Glomerular visceral epithelial cell (primary cell): ENCODE measurements around the gene SLC30A1.
"Not testable (repeated sequence)": the region's sequence is repeated elsewhere in the genome, so short reads cannot be mapped to it uniquely, and the experiment has no call there.

Experiments
- DNase-seq: peaks from one replicate; pipeline ENCODE4 v3.0.0-alpha.2; 2016; ENCODE audit errors: extremely low spot score

SLC30A1 gene

DNA sequence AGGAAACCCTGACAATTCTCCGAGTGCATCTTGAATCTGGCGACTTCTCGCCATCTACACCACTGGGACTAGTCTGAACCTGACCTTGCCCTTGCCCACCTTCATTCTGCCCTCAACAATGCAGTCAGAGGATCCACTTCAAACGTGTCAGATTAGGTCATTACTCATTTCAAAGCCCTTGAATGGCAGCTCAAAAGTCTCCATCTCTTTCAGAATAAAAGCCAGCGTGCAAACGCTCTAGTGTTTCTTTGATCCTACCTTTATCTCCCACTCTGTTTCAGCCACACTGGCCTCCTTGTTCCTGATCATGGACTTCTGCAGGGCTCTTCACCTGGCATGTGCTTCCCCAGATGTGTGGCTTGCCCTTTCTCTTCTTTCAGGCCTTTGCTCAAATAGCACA lies 31.3 kb downstream of the SLC30A1 start:
- no peak for DNase-seq

DNA sequence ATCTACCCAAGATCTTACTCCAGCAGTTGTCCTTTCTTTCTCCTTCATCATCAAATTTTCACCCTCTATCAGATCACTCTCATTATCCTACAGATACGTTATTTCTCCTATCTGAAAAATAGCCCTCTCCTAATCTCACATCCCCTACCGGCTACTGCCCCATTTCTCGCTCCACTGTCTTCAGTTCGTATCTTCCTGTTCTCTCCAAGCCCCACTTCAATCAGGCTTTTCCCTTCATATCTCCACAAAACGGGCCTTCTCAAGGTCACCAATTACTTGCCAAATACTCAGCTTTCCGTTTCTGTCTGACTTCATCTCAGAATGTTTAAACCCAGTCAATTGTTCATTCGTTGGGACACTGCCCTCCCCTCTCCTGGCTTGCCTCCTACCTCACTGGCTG lies 32.4 kb downstream of the SLC30A1 start:
- DNase-seq = no peak

DNA sequence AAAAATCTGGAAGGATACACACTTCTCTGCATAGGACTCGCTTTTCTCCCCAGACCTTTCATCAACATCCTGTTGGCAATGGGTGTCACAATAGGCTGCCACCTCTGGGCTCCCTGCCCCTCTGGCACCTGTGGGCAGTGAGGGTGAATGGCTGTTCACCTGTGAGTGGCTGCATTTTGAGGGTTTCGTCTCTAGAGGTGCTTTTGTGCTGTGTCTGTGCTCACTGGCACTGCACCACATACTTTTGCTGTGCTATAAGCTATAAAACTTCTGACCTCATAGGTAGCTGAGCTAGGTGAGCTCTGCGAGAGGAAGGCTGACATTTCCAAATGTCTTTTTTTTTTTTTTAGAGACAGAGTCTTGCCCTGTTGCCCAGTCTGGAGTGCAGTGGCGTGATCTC lies 35.9 kb downstream of the SLC30A1 start:
- DNase-seq = no peak

DNA sequence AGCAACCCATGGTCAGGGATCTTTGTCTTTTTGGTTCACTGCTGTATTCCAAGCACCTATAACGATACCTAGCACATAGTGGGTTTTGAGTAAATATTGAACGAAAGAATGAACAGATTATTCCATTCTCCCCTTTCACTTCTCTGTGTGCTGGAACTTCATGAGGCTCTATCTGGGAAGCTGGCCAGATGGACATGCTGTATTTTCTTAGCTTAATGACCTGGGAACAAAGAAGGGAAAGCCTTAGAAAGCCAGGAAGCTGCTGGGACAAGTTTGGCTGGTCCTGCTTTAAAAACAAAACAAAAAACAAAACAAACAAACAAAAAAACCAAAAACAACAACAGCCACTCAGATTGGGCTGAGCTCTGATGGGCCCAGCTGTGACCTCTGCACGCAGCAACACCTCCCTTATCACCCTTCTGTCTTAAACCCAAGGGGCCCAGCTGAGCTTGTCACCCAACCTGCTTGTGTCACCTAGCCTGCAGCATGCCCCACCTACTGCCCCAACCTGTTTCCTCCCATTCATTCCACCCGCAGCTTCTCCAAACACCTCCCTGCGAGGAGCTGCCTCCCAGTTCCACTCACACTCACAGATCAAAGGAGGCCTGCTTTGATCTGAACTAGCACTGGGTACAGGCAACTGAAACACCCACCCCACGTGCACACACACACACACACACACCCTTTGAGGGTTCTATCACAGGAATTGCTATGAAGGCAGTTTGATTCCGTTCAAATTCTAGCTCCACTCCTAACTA lies 37.1 kb downstream of the SLC30A1 start:
- no peak for DNase-seq

DNA sequence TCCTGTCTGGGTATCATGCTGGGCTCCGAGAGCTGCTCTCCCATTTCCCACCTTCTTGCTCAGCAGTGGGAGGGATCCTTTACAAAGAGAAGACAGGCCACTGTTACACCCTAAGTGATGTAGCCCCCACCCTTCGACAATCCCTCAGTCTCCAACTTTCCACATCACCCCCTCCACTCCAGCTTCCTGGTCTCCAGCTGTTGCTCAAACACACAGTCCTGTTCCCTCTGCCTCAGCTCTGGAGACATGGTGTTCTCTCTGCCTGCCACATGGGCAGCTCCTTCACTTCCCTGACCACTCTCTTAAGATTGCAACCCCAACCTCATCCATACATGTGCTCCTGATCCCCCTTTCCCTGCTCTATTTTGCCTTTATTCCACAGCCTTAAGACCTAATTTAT lies 37.7 kb downstream of the SLC30A1 start:
- DNase-seq = no peak

DNA sequence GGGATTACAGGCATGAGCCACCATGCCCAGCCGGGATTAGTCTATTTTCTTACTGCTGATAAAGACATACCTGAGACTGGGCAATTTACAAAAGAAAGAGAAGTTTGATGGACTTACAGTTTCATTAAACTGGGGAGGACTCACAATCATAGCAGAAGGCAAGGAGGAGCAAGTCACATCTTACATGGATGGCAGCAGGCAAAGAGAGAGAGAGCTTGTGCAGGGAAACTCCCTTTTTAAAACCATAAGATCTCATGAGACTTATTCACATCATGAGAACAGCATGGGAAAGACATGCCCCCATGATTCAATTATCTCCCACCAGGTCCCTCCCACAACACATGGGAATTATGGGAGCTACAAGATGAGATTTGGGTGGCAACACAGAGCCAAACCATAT lies 38.1 kb downstream of the SLC30A1 start:
- not testable (repeated sequence) for DNase-seq

DNA sequence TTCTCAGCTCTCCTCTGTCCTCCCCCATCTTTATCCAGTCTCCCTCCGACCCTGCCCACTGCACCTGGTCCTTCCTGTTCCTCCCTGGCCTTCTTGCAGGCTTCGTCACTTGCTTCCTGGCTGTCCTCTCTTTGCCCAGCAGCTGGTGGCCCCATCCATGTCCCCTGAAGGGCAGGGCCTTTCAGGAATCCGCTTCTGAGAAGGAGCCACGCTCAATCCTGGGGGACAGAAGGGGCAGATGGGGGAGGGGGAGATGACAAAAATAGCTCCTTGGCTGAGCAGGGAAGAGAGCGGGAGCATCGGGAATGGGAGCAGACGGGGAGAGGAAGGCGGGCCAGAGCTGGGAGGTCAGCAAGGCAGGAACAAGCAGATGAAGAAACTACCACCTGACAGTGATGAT lies 40.7 kb downstream of the SLC30A1 start:
- DNase-seq = no peak

DNA sequence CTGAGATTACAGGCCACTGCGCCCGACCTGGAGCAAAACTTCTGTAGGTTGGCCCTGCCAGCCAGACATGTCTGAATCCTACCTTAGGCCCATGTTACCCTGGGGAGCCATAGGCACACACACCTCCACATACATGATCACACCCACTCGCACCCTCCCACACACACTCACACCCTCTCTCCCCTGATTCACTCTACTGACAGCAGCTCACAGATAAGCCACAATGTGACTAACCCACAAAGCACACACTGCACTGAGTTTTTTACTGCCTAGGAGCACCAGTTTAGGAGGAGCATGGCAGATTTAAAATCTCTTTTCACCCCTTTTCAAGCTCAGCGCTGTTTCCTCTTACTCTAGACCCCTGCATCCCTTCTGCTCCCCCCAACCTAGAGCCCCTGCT lies 41.7 kb downstream of the SLC30A1 start:
- no peak for DNase-seq

DNA sequence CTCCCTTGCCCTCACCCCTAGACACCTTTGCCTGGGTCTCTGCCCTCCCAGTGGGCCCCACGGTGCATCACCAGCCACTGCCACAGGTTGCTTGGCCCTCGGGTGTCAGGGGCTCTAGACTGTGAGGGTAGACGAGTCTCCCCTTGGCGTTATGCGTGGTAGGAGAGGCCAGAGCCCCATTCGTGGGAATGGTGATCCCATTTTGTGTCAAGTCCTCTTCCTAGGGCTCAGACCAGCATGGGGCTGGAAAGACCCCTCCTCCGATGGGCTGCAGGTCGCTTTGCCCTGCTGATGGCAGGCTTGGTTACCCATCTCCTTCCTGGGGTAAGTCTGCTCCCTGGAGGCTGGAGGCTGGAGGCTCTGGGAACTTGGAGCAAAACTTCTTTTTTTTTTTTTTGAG lies 42.4 kb downstream of the SLC30A1 start:
- DNase-seq = no peak

DNA sequence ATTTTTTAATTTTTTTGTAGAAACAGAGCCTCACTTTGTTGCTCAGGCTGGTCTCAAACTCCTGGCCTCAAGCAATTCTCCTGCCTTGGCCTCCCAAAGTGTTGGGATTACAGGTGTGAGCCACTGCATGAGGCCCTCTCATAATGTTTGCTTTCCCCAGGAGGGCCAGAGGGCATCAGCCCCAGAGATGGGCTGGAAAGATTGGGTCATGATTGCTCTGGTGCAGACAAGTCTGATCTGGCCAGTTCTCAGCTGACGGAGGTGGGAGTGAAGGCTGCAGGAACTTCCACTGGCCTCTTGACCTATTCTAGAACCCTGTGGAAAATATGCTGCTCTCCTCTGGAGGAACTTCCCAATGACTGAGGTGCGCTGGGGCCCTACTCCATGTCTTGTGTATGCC lies 43.6 kb downstream of the SLC30A1 start:
- DNase-seq = no peak

DNA sequence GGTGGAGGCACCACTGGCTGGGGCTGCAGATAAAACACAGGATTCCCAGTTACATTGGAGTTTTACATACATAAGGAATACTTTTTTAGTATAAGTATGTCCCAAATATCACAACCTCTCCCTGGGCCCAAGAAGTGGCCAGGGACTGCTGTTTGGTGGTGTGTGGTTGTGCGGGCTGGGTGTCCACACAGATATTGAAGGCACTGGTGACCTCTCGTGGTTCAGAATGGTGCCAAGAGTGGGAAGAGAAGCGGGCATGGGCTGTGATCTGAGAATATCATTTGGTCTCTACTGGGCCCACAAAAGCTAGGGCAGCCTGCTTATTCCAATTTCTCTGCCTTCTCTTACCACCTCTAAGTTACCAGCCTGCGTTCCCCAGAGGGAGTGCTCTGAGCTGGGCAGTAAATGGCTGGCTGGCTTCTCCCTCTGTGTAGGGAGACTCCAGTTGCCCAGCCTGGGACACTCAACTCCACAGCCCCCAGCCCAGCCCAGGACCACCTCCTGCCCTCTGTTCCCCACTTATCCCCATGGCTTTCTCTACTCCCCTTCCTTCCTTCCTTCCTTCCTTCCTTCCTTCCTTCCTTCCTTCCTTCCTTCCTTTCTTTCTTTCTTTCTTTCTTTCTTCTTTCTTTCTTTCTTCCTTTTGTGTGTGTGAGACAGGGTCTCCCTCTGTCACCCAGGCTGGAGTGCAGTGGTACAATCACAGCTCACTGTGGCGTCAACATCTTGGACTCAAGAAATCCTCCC lies 44.2 kb downstream of the SLC30A1 start:
- DNase-seq = no peak

DNA sequence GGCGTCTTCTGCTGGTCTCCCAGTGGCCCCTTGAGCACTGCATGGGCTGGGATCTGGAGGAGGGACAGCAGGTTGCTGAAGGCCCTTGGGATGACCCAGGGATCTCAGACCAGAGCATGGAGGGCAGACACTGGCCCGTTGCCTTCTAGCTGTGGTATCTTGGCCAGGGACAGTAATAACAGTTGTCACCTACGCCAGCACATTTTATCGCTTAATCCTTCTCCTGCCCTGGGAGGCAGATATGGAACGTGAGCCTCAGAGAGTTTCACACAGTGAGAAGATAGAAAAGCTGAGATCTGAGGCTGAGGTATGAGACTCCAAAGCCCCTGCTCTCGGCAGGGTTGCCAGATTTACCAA lies 46.9 kb downstream of the SLC30A1 start:
- DNase-seq = no peak

DNA sequence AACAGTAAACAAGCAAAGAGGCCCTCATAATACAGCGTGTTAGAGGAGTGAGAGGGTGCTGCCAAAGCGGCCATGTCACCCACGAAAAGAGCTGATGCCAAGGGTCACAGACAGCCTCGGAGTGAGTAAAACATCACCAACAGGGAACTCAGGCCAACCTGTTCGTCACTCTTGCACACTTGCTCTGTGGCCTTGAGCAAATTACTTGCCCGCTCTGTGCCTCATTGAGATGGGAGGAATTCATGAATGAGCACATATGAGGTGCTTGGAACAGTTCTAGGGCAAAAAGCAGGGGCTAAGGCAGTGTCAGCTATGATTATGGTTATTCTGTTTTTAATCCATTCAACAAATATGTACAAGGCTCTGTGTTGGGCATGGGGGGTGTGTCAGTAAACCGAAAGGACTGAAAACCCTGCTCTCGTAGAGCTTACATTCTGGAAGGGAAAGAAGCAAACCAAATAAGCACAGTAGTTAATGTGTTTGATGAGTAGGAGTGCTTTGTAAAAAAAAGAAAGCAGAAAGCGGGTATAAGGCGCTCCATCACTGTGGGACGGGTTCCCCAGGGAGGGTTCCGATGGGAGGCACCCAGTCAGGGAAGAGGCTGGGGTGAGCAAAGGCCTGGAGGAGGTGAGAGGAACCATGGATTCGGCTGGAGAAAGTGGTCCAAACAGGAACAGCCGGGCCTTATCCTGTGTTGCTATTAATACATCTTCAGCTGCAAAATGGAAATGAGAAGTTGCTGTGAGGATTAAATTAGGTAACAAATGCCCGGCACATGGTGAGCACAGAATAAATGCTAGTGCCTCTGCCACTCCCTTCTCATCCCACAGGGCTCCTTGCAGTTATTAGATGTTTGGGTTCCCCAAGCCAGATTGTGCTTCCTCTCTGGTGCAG lies 47.5 kb downstream of the SLC30A1 start:
- DNase-seq = no peak

DNA sequence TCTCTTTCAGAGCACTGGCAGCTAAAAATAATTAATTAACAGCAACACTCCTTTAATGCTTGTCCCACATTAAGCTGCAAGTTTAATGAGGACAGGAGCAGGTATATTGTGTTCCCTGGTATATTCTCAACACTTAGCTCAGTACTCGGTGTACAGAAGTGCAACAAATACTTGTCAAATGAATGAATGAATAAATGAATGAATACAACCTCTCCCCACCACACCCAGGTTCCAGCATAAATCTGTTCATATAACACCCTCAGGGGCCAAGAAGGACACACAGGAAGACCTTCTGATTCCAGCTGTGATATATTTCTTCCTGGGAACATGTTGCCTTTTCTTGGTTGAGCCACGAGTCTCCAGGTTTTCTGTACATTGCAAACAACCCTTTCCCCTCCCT lies 48.9 kb downstream of the SLC30A1 start:
- DNase-seq = no peak

DNA sequence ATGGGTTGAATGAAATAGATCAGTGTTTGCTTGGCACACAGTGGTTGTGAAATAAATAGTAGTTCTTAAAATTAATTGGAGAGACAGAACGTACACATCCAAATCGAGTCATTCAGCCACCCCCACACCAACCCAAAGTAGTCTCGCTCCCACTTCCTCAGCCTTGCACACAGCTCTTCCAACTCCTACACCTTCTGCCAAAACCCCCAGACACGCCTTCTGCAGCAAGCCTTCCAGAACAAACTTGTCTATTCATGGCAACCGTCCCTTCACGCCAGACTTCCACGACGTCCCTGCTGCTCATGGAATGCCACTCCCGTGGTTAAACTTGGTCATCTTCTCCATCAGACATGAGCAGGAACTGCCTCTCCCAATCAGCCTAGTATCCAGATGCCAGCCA lies 49.5 kb downstream of the SLC30A1 start:
- DNase-seq = no peak

DNA sequence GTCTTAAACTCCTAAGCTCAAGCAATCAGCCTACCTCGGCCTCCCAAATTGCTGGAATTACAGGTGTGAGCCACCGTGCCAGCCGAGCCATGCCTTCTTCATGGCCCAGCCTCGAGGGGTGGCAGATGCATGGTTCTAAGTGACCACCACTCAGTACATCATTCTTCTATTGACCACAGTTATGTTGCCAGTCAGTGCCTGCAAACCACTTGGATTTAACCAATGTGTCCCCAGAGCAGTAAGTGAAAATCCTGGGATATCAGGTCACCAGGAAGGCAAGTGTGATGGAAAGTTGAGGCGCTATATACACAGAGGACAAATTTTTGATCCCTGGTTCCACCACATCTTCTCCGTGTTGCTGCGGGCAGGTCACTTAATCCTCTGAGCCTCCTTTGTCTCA lies 50.0 kb downstream of the SLC30A1 start:
- DNase-seq = no peak

DNA sequence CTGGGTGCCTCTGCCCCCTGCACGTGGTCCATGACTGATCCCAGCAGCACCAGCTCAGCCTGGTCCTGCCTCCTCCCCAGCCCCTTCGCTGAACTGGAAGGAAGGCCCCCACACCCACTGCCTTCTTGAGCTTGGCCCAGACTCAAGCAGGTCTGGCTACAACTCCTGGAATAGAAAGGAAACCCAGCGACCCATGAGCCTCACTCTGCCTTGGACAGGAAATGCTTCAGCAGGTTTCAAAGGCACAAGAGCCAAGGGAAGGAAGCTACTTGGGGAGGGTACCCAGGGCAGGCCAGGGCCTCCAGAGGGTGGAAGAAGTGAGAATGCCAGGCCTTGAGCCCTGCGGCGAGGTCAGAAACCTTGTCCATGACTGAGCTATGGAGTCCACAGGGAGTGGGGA lies 51.1 kb downstream of the SLC30A1 start:
- no peak for DNase-seq

DNA sequence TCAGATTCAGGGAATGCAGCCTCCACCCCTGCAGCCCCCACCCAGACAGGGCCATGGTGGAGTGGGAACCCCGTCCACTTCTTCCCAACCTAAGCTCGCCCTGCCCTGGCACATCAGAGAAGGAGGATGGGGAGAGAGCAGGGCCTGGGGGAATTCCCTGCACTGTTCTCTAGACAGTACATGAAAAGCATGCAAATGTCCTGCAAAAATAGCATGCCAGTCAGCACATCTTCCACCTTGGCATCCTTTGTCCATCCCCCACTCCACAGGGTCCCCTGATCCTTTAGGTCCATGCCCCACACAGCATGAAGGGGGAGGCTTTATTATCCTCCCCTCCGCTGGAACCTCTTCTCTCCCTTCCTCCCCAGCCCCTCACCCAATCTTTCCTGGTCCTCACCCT lies 52.0 kb downstream of the SLC30A1 start:
- no peak for DNase-seq

DNA sequence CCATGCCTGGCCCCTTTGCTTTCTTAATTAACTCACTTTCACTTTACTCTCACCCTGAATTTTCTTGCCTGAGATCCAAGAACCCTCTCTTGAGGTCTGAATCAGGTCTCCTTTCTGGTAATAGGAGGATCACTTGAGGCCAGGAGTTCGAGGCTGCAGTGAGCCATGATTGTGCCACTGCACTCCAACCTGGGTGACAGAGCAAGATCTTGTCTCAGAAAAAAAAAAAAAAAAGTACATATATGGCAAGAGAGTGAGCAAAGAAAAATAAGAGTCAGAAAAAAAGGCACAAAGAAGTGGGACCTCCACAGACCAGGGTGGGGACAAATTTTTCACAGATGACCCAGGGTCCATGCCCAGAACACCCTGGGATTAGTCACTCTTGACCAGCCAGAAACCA lies 52.9 kb downstream of the SLC30A1 start:
- DNase-seq = no peak

DNA sequence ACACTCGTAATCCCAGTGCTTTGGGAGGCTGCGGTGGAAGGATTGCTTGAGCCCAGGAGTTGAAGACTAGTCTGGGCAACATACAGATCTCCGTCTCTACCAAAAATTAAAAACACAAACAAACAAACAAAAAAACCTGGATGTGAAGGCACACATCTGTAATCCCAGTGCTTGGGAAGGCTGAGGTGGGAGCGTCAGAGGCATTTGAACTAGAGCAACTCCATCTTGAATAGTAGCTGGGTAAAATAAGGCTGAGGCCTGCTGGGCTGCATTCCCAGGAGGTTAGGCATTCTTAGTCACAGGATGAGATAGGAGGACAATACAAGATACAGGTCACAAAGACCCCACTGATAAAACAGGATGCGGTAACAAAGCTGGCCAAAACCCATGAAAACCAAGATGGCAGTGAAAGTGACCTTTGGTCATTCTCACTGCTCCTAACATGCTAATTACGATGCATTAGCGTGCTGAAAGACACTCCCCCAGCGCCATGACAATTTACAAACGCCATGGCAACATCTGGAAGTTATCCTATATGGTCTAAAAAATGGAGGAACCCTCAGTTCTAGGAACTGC lies 53.8 kb downstream of the SLC30A1 start:
- no peak for DNase-seq

DNA sequence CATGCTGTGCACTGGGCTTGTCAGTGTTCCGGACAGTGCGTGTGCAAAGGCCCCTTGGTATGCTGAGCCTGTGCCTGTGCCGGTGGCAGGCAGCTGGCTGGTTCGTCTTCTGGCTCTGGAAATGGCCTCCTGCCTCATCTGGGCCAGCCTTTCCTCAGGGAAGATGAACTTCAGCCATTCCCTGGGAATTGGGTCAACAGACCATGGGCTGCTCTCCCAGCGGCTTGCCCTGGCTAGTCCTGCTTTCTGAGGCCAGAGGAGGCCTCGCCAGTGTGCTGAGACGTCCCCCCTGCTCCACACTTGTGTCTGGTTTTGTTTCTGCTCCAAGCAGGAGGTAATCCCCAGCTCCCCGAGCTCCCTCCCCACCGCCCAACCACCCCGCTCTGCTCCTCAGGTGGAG lies 54.4 kb downstream of the SLC30A1 start:
- DNase-seq = no peak

DNA sequence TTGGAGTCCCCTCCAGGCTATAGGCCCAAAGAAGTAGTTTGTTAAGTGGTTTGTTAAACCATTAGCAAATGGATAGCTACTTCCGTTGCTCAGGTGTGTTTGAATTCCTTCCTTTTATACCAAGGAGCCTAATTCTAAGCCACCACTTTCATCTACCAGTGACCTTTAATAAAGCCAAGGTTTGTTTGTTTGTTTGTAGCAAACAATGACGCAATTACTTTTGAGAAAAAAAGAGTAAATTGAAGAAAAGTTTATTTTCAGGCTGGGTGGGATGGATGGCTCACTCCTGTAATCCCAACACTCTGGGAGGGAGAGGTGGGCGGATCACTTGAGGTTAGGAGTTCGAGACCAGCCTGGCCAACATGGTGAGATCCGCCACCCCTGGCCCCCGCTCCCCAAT lies 56.2 kb downstream of the SLC30A1 start:
- no peak for DNase-seq
